Omental fat pad (tissue), 4 donors: Measurements from ENCODE around the gene MXD4. TPM values are rescaled to one million over a fixed set of nuclear protein-coding genes. Genes with fewer than 3 reads are reported as not detected.

Source experiments
- ATAC-seq: fragments of 150-250 bp; one replicate; pipeline ENCODE4 v1.9.1; 2016; ENCODE audit warnings: mild to moderate bottlenecking, moderate library complexity; ENCODE audit not compliant: low FRiP score
- DNase-seq: peaks from one replicate; pipeline ENCODE4 v3.0.0-alpha.2; 2019; ENCODE audit warnings: low spot score
- CTCF ChIP-seq, 3 donors: fragments of 450-650 bp; IDR thresholded peaks; one replicate each; pipeline ENCODE4 v1.5.1; 2016 to 2017; ENCODE audit warnings: antibody characterized with exemption in 3 of 3, mild to moderate bottlenecking in 3 of 3, moderate library complexity in 2 of 3
- total RNA-seq, 4 donors: library from RNA; depleted of rRNA; stranded (reverse); fragments of >200 nt; gene quantifications; one replicate each; pipeline ENCODE4 v1.1.0, GENCODE V29; 2016

MXD4 gene
- 100 to 1,000 TPM in 1 of 4 donors, 10 to 100 TPM in 3; 33.7 to 118 (median 59.5) TPM for total RNA-seq

- TF ChIP-seq CTCF (IDR thresholded peaks at IDR 0.05) = no peak
- DNase-seq = no peak
- no peak for ATAC-seq
Observed at GRCh38 chr4:2261853-2262144, at the start of gene MXD4. TSS of gene MXD4 (minus strand) at chr4:2262109. CDS start at chr4:2261980, 129 bp downstream.

DNA sequence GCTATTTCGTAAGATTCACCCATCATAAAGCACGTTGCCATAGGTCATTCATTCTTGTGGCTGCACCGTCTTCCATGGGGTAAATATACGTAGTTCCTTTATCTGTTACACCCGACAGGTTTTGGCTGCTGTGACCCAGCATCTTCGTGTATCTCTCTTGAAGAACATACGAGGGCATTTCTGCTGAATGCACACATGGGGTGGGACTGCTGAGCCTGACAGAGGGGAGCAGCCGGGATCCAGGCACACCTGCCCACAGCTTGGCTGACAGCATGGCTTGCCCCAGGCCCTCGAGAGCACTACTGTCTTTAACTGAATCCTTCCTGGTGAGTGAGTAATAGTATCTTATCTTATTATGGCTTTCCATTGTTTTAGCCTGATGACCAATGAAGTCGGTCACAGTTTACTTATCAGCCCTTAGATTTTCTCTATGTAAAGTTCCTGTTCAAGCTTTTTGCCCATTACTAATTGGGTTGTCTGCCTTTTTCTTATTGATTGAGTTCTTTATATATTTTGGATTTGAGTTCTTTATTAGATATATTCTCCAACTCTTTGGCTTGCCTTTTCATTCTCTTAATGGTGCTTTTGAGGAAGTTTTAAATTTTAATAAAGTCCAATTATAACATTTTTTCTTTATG is 45.0 kb upstream of the MXD4 start:
- DNase-seq = no peak
- no peak for TF ChIP-seq CTCF (IDR thresholded peaks at IDR 0.05)
- no peak for ATAC-seq

DNA sequence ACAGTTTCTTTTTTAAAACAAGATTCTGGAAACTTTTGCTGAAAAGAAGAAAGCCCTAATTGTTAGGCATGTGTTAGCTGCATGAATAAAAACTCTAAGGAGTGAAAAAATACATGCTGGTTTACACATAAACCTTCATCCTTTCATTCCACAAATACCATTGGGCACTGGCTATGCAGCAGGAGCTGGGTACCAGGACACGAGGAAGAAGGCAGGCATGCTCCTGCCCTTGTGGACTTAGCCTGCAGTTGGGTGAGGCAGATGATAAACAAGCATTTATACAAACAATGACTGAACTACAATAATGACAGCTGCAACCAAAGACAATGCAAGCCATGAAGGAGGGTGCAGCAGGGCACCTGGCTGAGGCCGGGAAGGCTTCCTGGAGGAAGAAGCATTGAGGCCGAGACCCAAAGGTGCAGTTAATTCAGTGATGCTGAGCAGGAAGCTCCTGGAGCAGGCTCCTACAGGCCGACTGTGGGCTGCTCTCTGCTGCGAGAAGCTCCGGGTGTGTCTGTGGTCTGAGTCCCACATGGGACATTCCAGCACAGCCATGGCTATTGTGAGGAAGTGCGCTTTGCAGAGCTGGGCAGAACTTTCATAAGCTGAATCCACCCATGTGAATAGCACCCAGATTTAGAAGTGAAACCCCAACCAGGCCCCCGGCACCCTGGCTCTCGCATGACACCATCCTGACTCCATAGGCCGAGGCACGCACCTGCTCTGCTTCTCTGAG is 44.0 kb upstream of the MXD4 start:
- DNase-seq (no peak), ATAC-seq (no peak)
- no peak for TF ChIP-seq CTCF (IDR thresholded peaks at IDR 0.05)

GRCh38 chr4:2304877-2305561 is 43.1 kb upstream of the MXD4 start:
- DNase-seq = no peak
- TF ChIP-seq CTCF (IDR thresholded peaks at IDR 0.05) = no peak
- no peak for ATAC-seq

GRCh38 chr4:2304321-2304876 is 42.5 kb upstream of the MXD4 start:
- ATAC-seq (no peak), DNase-seq (no peak)
- TF ChIP-seq CTCF (IDR thresholded peaks at IDR 0.05) = no peak

GRCh38 chr4:2303686-2304320 is 41.9 kb upstream of the MXD4 start:
- DNase-seq = no peak

More at GRCh38 chr4:2303686-2304320, 41.9 kb upstream of the MXD4 start:
- no peak for TF ChIP-seq CTCF (IDR thresholded peaks at IDR 0.05)
- ATAC-seq = no peak
